ENCODE measurements around the gene TMOD3.

DNA sequence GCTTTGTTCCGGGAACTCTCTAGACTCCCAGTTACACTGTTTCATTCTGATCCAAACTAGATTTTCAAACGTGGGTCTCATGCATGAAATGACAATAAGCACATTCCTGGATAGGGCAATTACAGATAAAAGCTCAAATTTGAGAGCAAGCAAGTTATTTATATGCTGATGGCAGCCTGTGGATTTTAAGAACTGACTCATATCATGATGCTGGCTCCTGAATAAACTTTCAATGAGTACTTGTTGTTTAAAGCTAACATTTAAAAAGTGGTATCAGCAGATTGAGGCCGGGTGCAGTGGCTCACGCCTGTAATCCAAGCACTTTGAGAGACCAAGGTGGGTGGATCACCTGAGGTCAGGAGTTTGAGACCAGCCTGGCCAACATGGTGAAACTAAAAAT lies 75.5 kb downstream of the TMOD3 start:
- no peak for TF ChIP-seq POLR2A (IDR thresholded peaks at IDR 0.05)
- TF ChIP-seq, protein P1, sequence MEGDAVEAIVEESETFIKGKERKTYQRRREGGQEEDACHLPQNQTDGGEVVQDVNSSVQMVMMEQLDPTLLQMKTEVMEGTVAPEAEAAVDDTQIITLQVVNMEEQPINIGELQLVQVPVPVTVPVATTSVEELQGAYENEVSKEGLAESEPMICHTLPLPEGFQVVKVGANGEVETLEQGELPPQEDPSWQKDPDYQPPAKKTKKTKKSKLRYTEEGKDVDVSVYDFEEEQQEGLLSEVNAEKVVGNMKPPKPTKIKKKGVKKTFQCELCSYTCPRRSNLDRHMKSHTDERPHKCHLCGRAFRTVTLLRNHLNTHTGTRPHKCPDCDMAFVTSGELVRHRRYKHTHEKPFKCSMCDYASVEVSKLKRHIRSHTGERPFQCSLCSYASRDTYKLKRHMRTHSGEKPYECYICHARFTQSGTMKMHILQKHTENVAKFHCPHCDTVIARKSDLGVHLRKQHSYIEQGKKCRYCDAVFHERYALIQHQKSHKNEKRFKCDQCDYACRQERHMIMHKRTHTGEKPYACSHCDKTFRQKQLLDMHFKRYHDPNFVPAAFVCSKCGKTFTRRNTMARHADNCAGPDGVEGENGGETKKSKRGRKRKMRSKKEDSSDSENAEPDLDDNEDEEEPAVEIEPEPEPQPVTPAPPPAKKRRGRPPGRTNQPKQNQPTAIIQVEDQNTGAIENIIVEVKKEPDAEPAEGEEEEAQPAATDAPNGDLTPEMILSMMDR (IDR thresholded peaks at IDR 0.05), result no peak

Data from right lobe of liver (tissue), 4 donors.